GM23338 (cell line): ENCODE measurements around the gene RSBN1L. TPM values are rescaled to one million over a fixed set of nuclear protein-coding genes. Genes with fewer than 3 reads are reported as not detected.

Experiments
- ATAC-seq: fragments of 200-7000 bp; cut with Tn5 transposase; 3 replicates; pipeline ENCODE4 v1.9.1; 2020
- DNase-seq: peaks from one replicate; pipeline ENCODE4 v3.0.0-alpha.2; 2015; ENCODE audit warnings: low spot score
- H2AFZ ChIP-seq: fragments of 200-600 bp; sonication (generic); 2 replicates; pipeline ENCODE4 v1.8.0; 2016; ENCODE audit warnings: antibody characterized with exemption, mild to moderate bottlenecking, moderate library complexity
- H3F3A ChIP-seq: fragments of 200-600 bp; sonication (generic); replicated peaks from 2 replicates; pipeline ENCODE4 v1.8.0; 2017; ENCODE audit warnings: antibody characterized with exemption, mixed run types, low read depth
- H3K27ac ChIP-seq: fragments of 200-600 bp; sonication (generic); 2 replicates; pipeline ENCODE4 v1.6.1; 2016; ENCODE audit warnings: low read depth
- H3K27me3 ChIP-seq: fragments of 200-600 bp; sonication (generic); 2 replicates; pipeline ENCODE4 v1.8.0; 2016; ENCODE audit warnings: mild to moderate bottlenecking, mixed run types, moderate library complexity; ENCODE audit not compliant: insufficient read depth
- H3K36me3 ChIP-seq: fragments of 200-600 bp; sonication (generic); 2 replicates; pipeline ENCODE4 v1.8.0; 2016; ENCODE audit warnings: mild to moderate bottlenecking; ENCODE audit not compliant: insufficient read depth
- H3K4me1 ChIP-seq: fragments of 200-600 bp; sonication (generic); 2 replicates; pipeline ENCODE4 v1.8.0; 2016; ENCODE audit warnings: mild to moderate bottlenecking, moderate library complexity; ENCODE audit not compliant: insufficient read depth
- H3K4me2 ChIP-seq: fragments of 200-600 bp; sonication (generic); 2 replicates; pipeline ENCODE4 v1.7.1; 2017; ENCODE audit warnings: mixed run types
- H3K4me3 ChIP-seq: fragments of 200-600 bp; sonication (generic); 2 replicates; pipeline ENCODE4 v1.6.1; 2016; ENCODE audit warnings: mixed run types
- H3K79me2 ChIP-seq: fragments of 200-600 bp; sonication (generic); replicated peaks from 2 replicates; pipeline ENCODE4 v1.8.0; 2017; ENCODE audit warnings: mild to moderate bottlenecking; ENCODE audit not compliant: insufficient read depth
- H3K9me2 ChIP-seq: fragments of 200-600 bp; sonication (generic); 2 replicates; pipeline ENCODE4 v1.8.0; 2017; ENCODE audit not compliant: insufficient read depth
- H4K20me1 ChIP-seq: fragments of 200-600 bp; sonication (generic); replicated peaks from 2 replicates; pipeline ENCODE4 v1.8.0; 2017; ENCODE audit warnings: mild to moderate bottlenecking; ENCODE audit not compliant: insufficient read depth
- H3K27ac Mint-ChIP-seq: 2 replicates; pipeline ENCODE4 v1.8.0; 2020; ENCODE audit warnings: inconsistent platforms, mild to moderate bottlenecking, moderate library complexity, mixed read lengths
- H3K27me3 Mint-ChIP-seq: 3 replicates; pipeline ENCODE4 v1.8.0; 2022; ENCODE audit warnings: low read depth, mild to moderate bottlenecking, moderate library complexity, mixed read lengths, inconsistent platforms; ENCODE audit not compliant: insufficient read depth, poor library complexity
- H3K36me3 Mint-ChIP-seq: 3 replicates; pipeline ENCODE4 v1.8.0; 2021; ENCODE audit warnings: low read depth, mild to moderate bottlenecking, inconsistent platforms, moderate library complexity, mixed read lengths
- H3K4me1 Mint-ChIP-seq: 3 replicates; pipeline ENCODE4 v1.8.0; 2020; ENCODE audit warnings: mild to moderate bottlenecking, inconsistent platforms, mixed read lengths
- H3K4me3 Mint-ChIP-seq: 3 replicates; pipeline ENCODE4 v1.8.0; 2021; ENCODE audit warnings: moderate library complexity, mild to moderate bottlenecking, inconsistent platforms, mixed read lengths
- H3K9me3 Mint-ChIP-seq: 3 replicates; pipeline ENCODE4 v1.8.0; 2020; ENCODE audit warnings: moderate library complexity, mild to moderate bottlenecking, inconsistent platforms, mixed read lengths
- CREB1 ChIP-seq: fragments of 250-450 bp; sonication (Bioruptor Pico); IDR thresholded peaks from 2 replicates; pipeline ENCODE4 v1.5.0; 2020; ENCODE audit warnings: low read depth, mild to moderate bottlenecking, moderate library complexity
- CTCF ChIP-seq, 2 experiments: fragments of 200-600 bp in 1 of 2; sonication (generic) in 1 of 2; conservative IDR thresholded peaks; 2 replicates each; pipeline versions ENCODE4 v1.5.1 to v1.6.1; 2016 to 2017; ENCODE audit warnings: antibody characterized with exemption in 2 of 2, low read depth in 2 of 2, mild to moderate bottlenecking in 2 of 2, moderate library complexity in 1 of 2
- ETS1 ChIP-seq: IDR thresholded peaks from 2 replicates; pipeline ENCODE4 v1.6.1; 2016; ENCODE audit warnings: antibody characterized with exemption
- EZH2phosphoT487 ChIP-seq: fragments of 200-600 bp; sonication (generic); IDR thresholded peaks from one replicate; pipeline ENCODE4 v1.8.1; 2018; ENCODE audit warnings: antibody characterized with exemption; ENCODE audit not compliant: unreplicated experiment
- JUNB ChIP-seq: IDR thresholded peaks from one replicate; pipeline ENCODE4 v1.6.1; 2016; ENCODE audit warnings: antibody characterized with exemption; ENCODE audit not compliant: unreplicated experiment
- NANOG ChIP-seq: IDR thresholded peaks from 2 replicates; pipeline ENCODE4 v1.6.1; 2016; ENCODE audit warnings: antibody characterized with exemption, borderline replicate concordance
- POLR2AphosphoS5 ChIP-seq: IDR thresholded peaks from 2 replicates; pipeline ENCODE4 v1.6.1; 2016; ENCODE audit warnings: antibody characterized with exemption, low read depth
- ZNF114 ChIP-seq: fragments of 250-450 bp; sonication (Bioruptor Pico); IDR thresholded peaks from 2 replicates; pipeline ENCODE4 v1.5.0; 2020; ENCODE audit warnings: mild to moderate bottlenecking, moderate library complexity
- ZNF331 ChIP-seq: fragments of 250-450 bp; sonication (Bioruptor Pico); IDR thresholded peaks from 2 replicates; pipeline ENCODE4 v1.5.0; 2020; ENCODE audit warnings: low read depth, mild to moderate bottlenecking, moderate library complexity
- ZNF462 ChIP-seq: fragments of 250-450 bp; sonication (Bioruptor Pico); IDR thresholded peaks from 2 replicates; pipeline ENCODE4 v1.5.0; 2020; ENCODE audit warnings: mild to moderate bottlenecking, moderate library complexity
- polyA plus RNA-seq: library from polyadenylated mRNA; unstranded; fragments of >200 nt; fragmentation: Nextera tagmentation; extraction: Ambion mirVana; gene quantifications from 2 replicates; pipeline ENCODE4 v1.2.1, GENCODE V29; 2016
- total RNA-seq: library from RNA; depleted of rRNA; stranded (reverse); fragments of >200 nt; shearing (Covaris generic); gene quantifications from 2 replicates; pipeline ENCODE4 v1.2.3, GENCODE V29; 2014

RSBN1L gene
- total and polyA plus RNA-seq, 2 experiments from 2014 or later: 9.7 to 19.7 TPM

- Histone ChIP-seq H2AFZ (no peak overlapping the region), H3K36me3 (no peaks in the 10 kb centered on the region; the same call in 1 of the 2 replicates), H3K27me3 (no peaks in the 10 kb centered on the region), H3K4me1 (no peaks in the 10 kb centered on the region), H3K4me3 (no peak overlapping the region), H3K27ac (no peak overlapping the region), H3F3A (no peaks in the 10 kb centered on the region), H3K79me2 (peaks cover 63% of the 10 kb centered on the region), H3K4me2 (no peak overlapping the region), H4K20me1 (no peaks in the 10 kb centered on the region; the same call in 1 of the 2 replicates), H3K9me2 (no peaks in the 10 kb centered on the region)
- ATAC-seq: no peak
- Mint-ChIP-seq H3K9me3 (peaks cover 16% of the 10 kb centered on the region; the same call in 2 of the 3 replicates), H3K4me3 (no peak overlapping the region), H3K27me3 (peaks cover 2% of the 10 kb centered on the region), H3K4me1 (no peaks in the 10 kb centered on the region), H3K27ac (no peak overlapping the region), H3K36me3 (peaks cover 17% of the 10 kb centered on the region; the same call in 2 of the 3 replicates)
- DNase-seq: no peak
- no peak for TF ChIP-seq ZNF114 (CRISPR knock-in tag)
These were observed 110.2 kb downstream of the RSBN1L start for GRCh38 chr7:77806425-77806824.

GRCh38 chr7:77808517-77808916 lies 112.3 kb downstream of the RSBN1L start:
- H3K36me3 Mint-ChIP-seq: peaks cover 17% of the 10 kb centered on the region; the same call in 2 of the 3 replicates
- ATAC-seq: no peak
- TF ChIP-seq CTCF (conservative IDR thresholded peaks at IDR 0.05; ENCODE audit: low read depth in 2 of 2) (no peak), ZNF114 (CRISPR knock-in tag) (no peak), NANOG (no peak), ETS1 (no peak), ZNF462 (CRISPR knock-in tag) (no peak), EZH2phosphoT487 (no peak), ZNF331 (no peak), CREB1 (CRISPR knock-in tag) (no peak), POLR2AphosphoS5 (no peak), JUNB (no peak)

More at GRCh38 chr7:77808517-77808916, 112.3 kb downstream of the RSBN1L start:
- no peak for DNase-seq
- no peak overlapping the region for H3K4me3 ChIP-seq
- H3K27ac Mint-ChIP-seq: no peak overlapping the region
- H3K9me3 Mint-ChIP-seq: peaks cover 16% of the 10 kb centered on the region; the same call in 2 of the 3 replicates
- no peak overlapping the region for H3K4me3 Mint-ChIP-seq
- H3K27me3 Mint-ChIP-seq: peaks cover 2% of the 10 kb centered on the region
- no peaks in the 10 kb centered on the region; the same call in 1 of the 2 replicates for H4K20me1 ChIP-seq
- H3K27ac ChIP-seq: no peak overlapping the region
- no peak overlapping the region for H2AFZ ChIP-seq
- no peaks in the 10 kb centered on the region; the same call in 1 of the 2 replicates for H3K36me3 ChIP-seq
- no peak overlapping the region for H3K4me2 ChIP-seq
- H3K79me2 ChIP-seq: peaks cover 59% of the 10 kb centered on the region
- no peaks in the 10 kb centered on the region for H3F3A ChIP-seq
- H3K4me1 ChIP-seq: no peaks in the 10 kb centered on the region
- no peaks in the 10 kb centered on the region for H3K9me2 ChIP-seq
- no peaks in the 10 kb centered on the region for H3K4me1 Mint-ChIP-seq
- H3K27me3 ChIP-seq: no peaks in the 10 kb centered on the region
